Neural cell (in vitro differentiated cells): ENCODE results near the gene GRIFIN. TPM values are rescaled to one million over a fixed set of nuclear protein-coding genes. Genes with fewer than 3 reads are reported as not detected.

Source experiments
- H2AFZ ChIP-seq: fragments of 200-600, 300-800 bp; sonication (generic), shearing (Covaris generic); 2 replicates; pipeline ENCODE4 v1.6.0; 2014; ENCODE audit warnings: low read depth, mild to moderate bottlenecking, antibody characterized with exemption, low read length, moderate library complexity
- H3F3A ChIP-seq: fragments of 200-600 bp; shearing (Covaris generic); 2 replicates; pipeline ENCODE4 v1.6.1; 2016; ENCODE audit warnings: mild to moderate bottlenecking, moderate library complexity, mixed read lengths, antibody characterized with exemption, low read length; ENCODE audit not compliant: insufficient read depth, poor library complexity, severe bottlenecking
- H3K27ac ChIP-seq: fragments of 200-600, 300-800 bp; sonication (generic), shearing (Covaris generic); 2 replicates; pipeline ENCODE4 v1.5.1; 2014; ENCODE audit warnings: mild to moderate bottlenecking, low read length, moderate library complexity
- H3K27me3 ChIP-seq: fragments of 300-800, 200-600 bp; sonication (generic), shearing (Covaris generic); 2 replicates; pipeline ENCODE4 v1.6.0; 2014; ENCODE audit warnings: mild to moderate bottlenecking, low read depth, low read length, moderate library complexity; ENCODE audit not compliant: insufficient read depth
- H3K36me3 ChIP-seq: fragments of 300-800, 200-600 bp; sonication (generic), shearing (Covaris generic); 2 replicates; pipeline ENCODE4 v1.5.1; 2014; ENCODE audit warnings: mild to moderate bottlenecking, antibody characterized with exemption, low read length, moderate library complexity; ENCODE audit not compliant: insufficient read depth
- H3K4me2 ChIP-seq: fragments of 300-800, 200-600 bp; sonication (generic), shearing (Covaris generic); 2 replicates; pipeline ENCODE4 v1.6.0; 2014; ENCODE audit warnings: mild to moderate bottlenecking, low read length
- H3K4me3 ChIP-seq: fragments of 300-800, 200-600 bp; sonication (generic), shearing (Covaris generic); 2 replicates; pipeline ENCODE4 v1.5.1; 2014; ENCODE audit warnings: mild to moderate bottlenecking, low read length, moderate library complexity
- H3K79me2 ChIP-seq: fragments of 200-600 bp; shearing (Covaris generic); replicated peaks from 2 replicates; pipeline ENCODE4 v1.6.0; 2014; ENCODE audit warnings: mild to moderate bottlenecking, low read length, moderate library complexity; ENCODE audit not compliant: insufficient read depth
- H3K9ac ChIP-seq: fragments of 300-800, 200-600 bp; sonication (generic), shearing (Covaris generic); 2 replicates; pipeline ENCODE4 v1.6.1; 2016; ENCODE audit warnings: mild to moderate bottlenecking, low read length, mixed read lengths
- H3K9me2 ChIP-seq: fragments of 200-600 bp; shearing (Covaris generic); 2 replicates; pipeline ENCODE4 v1.6.1; 2016; ENCODE audit warnings: mild to moderate bottlenecking, low read length, mixed read lengths; ENCODE audit not compliant: insufficient read depth
- H3K9me3 ChIP-seq: fragments of 200-600, 300-800 bp; sonication (generic), shearing (Covaris generic); 2 replicates; pipeline ENCODE4 v1.6.1; 2016; ENCODE audit warnings: mild to moderate bottlenecking, mixed run types, low read length, moderate library complexity, mixed read lengths
- H4K20me1 ChIP-seq: fragments of 200-600 bp; shearing (Covaris generic); 2 replicates; pipeline ENCODE4 v1.6.1; 2016; ENCODE audit warnings: mild to moderate bottlenecking, mixed run types; ENCODE audit not compliant: insufficient read depth
- CTCF ChIP-seq: fragments of 450-650 bp; IDR thresholded peaks from 2 replicates; pipeline ENCODE4 v1.5.1; 2014; ENCODE audit warnings: antibody characterized with exemption, mild to moderate bottlenecking, moderate library complexity; ENCODE audit not compliant: poor library complexity, severe bottlenecking
- EP300 ChIP-seq: fragments of 450-650 bp; conservative IDR thresholded peaks from 2 replicates; pipeline ENCODE4 v1.6.1; 2014; ENCODE audit warnings: antibody characterized with exemption, mild to moderate bottlenecking, moderate library complexity; ENCODE audit not compliant: poor library complexity, severe bottlenecking
- EZH2 ChIP-seq: fragments of 200-600, 300-800 bp; shearing (Covaris generic), sonication (generic); IDR thresholded peaks from 2 replicates; pipeline ENCODE4 v1.6.1; 2014; ENCODE audit warnings: antibody characterized with exemption, low read length, borderline replicate concordance, mild to moderate bottlenecking; ENCODE audit not compliant: insufficient read depth, poor library complexity, severe bottlenecking
- MXI1 ChIP-seq: fragments of 450-650 bp; conservative IDR thresholded peaks from 2 replicates; pipeline ENCODE4 v1.6.1; 2014; ENCODE audit warnings: antibody characterized with exemption, mild to moderate bottlenecking; ENCODE audit not compliant: poor library complexity, severe bottlenecking
- POLR2AphosphoS5 ChIP-seq: IDR thresholded peaks from 2 replicates; pipeline ENCODE4 v1.6.1; 2012
- RAD21 ChIP-seq: fragments of 450-650 bp; conservative IDR thresholded peaks from 2 replicates; pipeline ENCODE4 v1.6.1; 2014; ENCODE audit warnings: antibody characterized with exemption, mild to moderate bottlenecking, moderate library complexity
- REST ChIP-seq: IDR thresholded peaks from 2 replicates; pipeline ENCODE4 v1.6.1; 2012; ENCODE audit warnings: borderline replicate concordance
- SMC3 ChIP-seq: fragments of 450-650 bp; conservative IDR thresholded peaks from 2 replicates; pipeline ENCODE4 v1.6.1; 2014; ENCODE audit warnings: antibody characterized with exemption, mild to moderate bottlenecking, moderate library complexity; ENCODE audit not compliant: poor library complexity
- TAF1 ChIP-seq: IDR thresholded peaks from 2 replicates; pipeline ENCODE4 v1.6.1; 2012; ENCODE audit warnings: low read depth
- polyA plus RNA-seq: library from polyadenylated mRNA; depleted of rRNA; stranded (reverse); fragments of >200 nt; gene quantifications from 2 replicates; pipeline ENCODE4 v1.2.3, GENCODE V29; 2014

GRIFIN gene
- polyA plus RNA-seq, 1 donor from 2014 or later = not detected

DNA sequence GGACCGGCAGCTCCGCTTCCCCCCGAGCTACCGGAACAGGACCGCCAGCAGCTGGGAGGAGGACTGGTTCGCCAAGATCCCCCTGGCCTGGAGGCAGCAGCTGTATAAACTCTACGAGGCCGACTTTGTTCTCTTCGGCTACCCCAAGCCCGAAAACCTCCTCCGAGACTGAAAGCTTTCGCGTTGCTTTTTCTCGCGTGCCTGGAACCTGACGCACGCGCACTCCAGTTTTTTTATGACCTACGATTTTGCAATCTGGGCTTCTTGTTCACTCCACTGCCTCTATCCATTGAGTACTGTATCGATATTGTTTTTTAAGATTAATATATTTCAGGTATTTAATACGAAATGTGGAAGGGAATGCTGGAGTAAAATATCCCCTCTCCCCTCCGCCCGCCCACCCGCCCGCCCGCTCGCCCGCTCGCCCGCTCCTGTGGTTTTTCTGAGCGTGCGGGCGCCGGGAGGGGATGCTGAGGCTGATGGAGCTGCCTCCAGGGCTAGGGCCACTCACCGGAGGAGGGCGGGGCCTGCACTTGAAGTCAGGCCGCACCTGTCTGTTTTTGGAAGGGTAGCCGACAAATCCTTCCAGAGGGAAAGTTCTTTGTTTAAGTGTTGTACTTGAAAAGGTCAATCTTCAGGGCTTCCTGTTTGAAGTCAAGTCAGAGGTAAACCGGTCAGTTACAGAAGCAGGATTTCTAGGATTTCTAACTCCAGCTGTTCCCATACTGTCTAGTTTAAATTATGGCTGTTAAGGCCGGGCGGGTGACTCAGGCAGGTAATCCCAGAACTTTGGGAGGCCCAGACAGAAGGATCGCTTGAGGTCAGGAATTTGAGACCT is 42.3 kb downstream of the GRIFIN start:
- H3K27ac ChIP-seq = no peak overlapping the region
- no peak overlapping the region for H3K4me3 ChIP-seq
- H3F3A ChIP-seq = no peaks in the 10 kb centered on the region
- peaks cover 9% of the 10 kb centered on the region for H3K36me3 ChIP-seq
- H4K20me1 ChIP-seq = no peaks in the 10 kb centered on the region
- no peak overlapping the region for H3K9ac ChIP-seq
- no peaks in the 10 kb centered on the region for H3K9me2 ChIP-seq
- no peaks in the 10 kb centered on the region for H3K79me2 ChIP-seq
- H3K9me3 ChIP-seq = peaks cover 4% of the 10 kb centered on the region
- no peak overlapping the region for H3K4me2 ChIP-seq
- no peaks in the 10 kb centered on the region for H3K27me3 ChIP-seq
- no peak for TF ChIP-seq MXI1
- no peak overlapping the region for H2AFZ ChIP-seq

GRCh38 chr7:2432910-2433712 is 43.1 kb downstream of the GRIFIN start:
- Histone ChIP-seq H3K36me3 (peaks cover 9% of the 10 kb centered on the region), H3K9me3 (peaks cover 4% of the 10 kb centered on the region)
- TF ChIP-seq EZH2 = no peak
- TF ChIP-seq TAF1 = no peak
- TF ChIP-seq MXI1 = no peak
- TF ChIP-seq REST = no peak
- no peak for TF ChIP-seq RAD21
- TF ChIP-seq EP300 = no peak
- TF ChIP-seq CTCF = no peak
- no peak for TF ChIP-seq SMC3
- no peak for TF ChIP-seq POLR2AphosphoS5

More at GRCh38 chr7:2432910-2433712, 43.1 kb downstream of the GRIFIN start:
- Histone ChIP-seq H3F3A (no peaks in the 10 kb centered on the region), H3K4me2 (no peak overlapping the region), H2AFZ (no peak overlapping the region), H3K4me3 (no peak overlapping the region), H3K9ac (no peak overlapping the region), H3K27me3 (no peaks in the 10 kb centered on the region), H3K27ac (no peak overlapping the region), H4K20me1 (no peaks in the 10 kb centered on the region), H3K9me2 (no peaks in the 10 kb centered on the region), H3K79me2 (no peaks in the 10 kb centered on the region)
